SK-N-SH treated with all-trans-retinoic acid at 6 μM for 48 hours (cell line): ENCODE results near the gene SCNM1.

ENCODE experiments used
- ARNTL ChIP-seq: fragments of 450-650 bp; formaldehyde crosslinking; IDR thresholded peaks from 2 replicates; pipeline ENCODE4 v1.5.0; 2020; ENCODE audit warnings: low read depth, mild to moderate bottlenecking, moderate library complexity, borderline replicate concordance
- CSDC2 ChIP-seq: fragments of 250-450 bp; sonication (Bioruptor Pico); IDR thresholded peaks from 2 replicates; pipeline ENCODE4 v1.5.0; 2020; ENCODE audit warnings: mild to moderate bottlenecking, moderate library complexity
- OSR1 ChIP-seq: fragments of 250-450 bp; sonication (Bioruptor Pico); IDR thresholded peaks from 2 replicates; pipeline ENCODE4 v1.8.0; 2022; ENCODE audit warnings: moderate library complexity, mild to moderate bottlenecking, inconsistent platforms
- PPARA ChIP-seq: fragments of 250-450 bp; sonication (Bioruptor Pico); IDR thresholded peaks from 2 replicates; pipeline ENCODE4 v1.5.0; 2020; ENCODE audit warnings: mild to moderate bottlenecking, borderline replicate concordance
- RARB ChIP-seq: fragments of 250-450 bp; sonication (Bioruptor Pico); IDR thresholded peaks from 2 replicates; pipeline ENCODE4 v1.8.0; 2021; ENCODE audit warnings: mild to moderate bottlenecking, moderate library complexity
- TCF4 ChIP-seq: fragments of 250-450 bp; sonication (Bioruptor Pico); IDR thresholded peaks from 2 replicates; pipeline ENCODE4 v1.8.0; 2021; ENCODE audit warnings: mild to moderate bottlenecking, moderate library complexity, borderline replicate concordance
- TOX ChIP-seq: fragments of 250-450 bp; sonication (Bioruptor Pico); IDR thresholded peaks from 2 replicates; pipeline ENCODE4 v1.8.0; 2021; ENCODE audit warnings: mild to moderate bottlenecking, moderate library complexity, borderline replicate concordance
- ZFP30 ChIP-seq: fragments of 450-650 bp; formaldehyde crosslinking; IDR thresholded peaks from 2 replicates; pipeline ENCODE4 v1.5.0; 2022; ENCODE audit warnings: mild to moderate bottlenecking, moderate library complexity
- ZNF565 ChIP-seq: fragments of 450-650 bp; formaldehyde crosslinking; conservative IDR thresholded peaks from 2 replicates; pipeline ENCODE4 v1.5.0; 2020; ENCODE audit warnings: low read depth, mild to moderate bottlenecking, moderate library complexity
- TF ChIP-seq, protein P1 (sequence below): fragments of 250-450 bp; sonication (Bioruptor Pico); IDR thresholded peaks from 2 replicates; pipeline ENCODE4 v1.5.0; 2020; ENCODE audit warnings: mild to moderate bottlenecking, moderate library complexity
- TF ChIP-seq, protein P2 (sequence below): fragments of 250-450 bp; sonication (Bioruptor Pico); IDR thresholded peaks from 2 replicates; pipeline ENCODE4 v1.5.1; 2020; ENCODE audit warnings: low read depth, mild to moderate bottlenecking, moderate library complexity
- TF ChIP-seq, protein P3 (sequence below): fragments of 250-450 bp; sonication (Bioruptor Pico); IDR thresholded peaks from 2 replicates; pipeline ENCODE4 v1.8.0; 2020; ENCODE audit warnings: mild to moderate bottlenecking, moderate library complexity, borderline replicate concordance

DNA sequence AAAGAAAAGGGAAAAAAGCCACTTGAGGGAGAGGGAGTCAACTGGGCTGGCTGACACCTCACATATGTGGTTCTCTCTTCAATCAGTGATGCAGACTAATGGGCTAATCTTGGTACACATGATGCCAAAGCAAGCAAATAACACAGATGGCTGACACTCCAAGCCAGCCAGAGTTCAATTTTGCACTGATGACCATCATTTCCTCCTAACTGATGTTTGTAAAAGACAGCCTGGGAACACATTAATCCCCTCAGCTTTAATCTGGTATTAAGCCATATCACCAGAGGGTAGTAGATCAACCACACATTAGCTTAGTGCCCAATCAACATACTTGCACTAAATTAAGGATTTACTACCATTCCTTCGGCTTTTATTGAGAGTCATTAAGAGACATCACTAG lies 21.3 kb downstream of the SCNM1 start:
- TF ChIP-seq TCF4 (CRISPR knock-in tag) (no peak), CSDC2 (CRISPR knock-in tag) (no peak), ARNTL (CRISPR knock-in tag) (no peak), PPARA (no peak), RARB (CRISPR knock-in tag) (no peak), TOX (CRISPR knock-in tag) (no peak), ZNF565 (no peak), ZFP30 (no peak), OSR1 (CRISPR knock-in tag) (no peak)
- TF ChIP-seq, protein P1, sequence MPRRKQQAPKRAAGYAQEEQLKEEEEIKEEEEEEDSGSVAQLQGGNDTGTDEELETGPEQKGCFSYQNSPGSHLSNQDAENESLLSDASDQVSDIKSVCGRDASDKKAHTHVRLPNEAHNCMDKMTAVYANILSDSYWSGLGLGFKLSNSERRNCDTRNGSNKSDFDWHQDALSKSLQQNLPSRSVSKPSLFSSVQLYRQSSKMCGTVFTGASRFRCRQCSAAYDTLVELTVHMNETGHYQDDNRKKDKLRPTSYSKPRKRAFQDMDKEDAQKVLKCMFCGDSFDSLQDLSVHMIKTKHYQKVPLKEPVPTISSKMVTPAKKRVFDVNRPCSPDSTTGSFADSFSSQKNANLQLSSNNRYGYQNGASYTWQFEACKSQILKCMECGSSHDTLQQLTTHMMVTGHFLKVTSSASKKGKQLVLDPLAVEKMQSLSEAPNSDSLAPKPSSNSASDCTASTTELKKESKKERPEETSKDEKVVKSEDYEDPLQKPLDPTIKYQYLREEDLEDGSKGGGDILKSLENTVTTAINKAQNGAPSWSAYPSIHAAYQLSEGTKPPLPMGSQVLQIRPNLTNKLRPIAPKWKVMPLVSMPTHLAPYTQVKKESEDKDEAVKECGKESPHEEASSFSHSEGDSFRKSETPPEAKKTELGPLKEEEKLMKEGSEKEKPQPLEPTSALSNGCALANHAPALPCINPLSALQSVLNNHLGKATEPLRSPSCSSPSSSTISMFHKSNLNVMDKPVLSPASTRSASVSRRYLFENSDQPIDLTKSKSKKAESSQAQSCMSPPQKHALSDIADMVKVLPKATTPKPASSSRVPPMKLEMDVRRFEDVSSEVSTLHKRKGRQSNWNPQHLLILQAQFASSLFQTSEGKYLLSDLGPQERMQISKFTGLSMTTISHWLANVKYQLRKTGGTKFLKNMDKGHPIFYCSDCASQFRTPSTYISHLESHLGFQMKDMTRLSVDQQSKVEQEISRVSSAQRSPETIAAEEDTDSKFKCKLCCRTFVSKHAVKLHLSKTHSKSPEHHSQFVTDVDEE = no peak
- TF ChIP-seq, protein P2, sequence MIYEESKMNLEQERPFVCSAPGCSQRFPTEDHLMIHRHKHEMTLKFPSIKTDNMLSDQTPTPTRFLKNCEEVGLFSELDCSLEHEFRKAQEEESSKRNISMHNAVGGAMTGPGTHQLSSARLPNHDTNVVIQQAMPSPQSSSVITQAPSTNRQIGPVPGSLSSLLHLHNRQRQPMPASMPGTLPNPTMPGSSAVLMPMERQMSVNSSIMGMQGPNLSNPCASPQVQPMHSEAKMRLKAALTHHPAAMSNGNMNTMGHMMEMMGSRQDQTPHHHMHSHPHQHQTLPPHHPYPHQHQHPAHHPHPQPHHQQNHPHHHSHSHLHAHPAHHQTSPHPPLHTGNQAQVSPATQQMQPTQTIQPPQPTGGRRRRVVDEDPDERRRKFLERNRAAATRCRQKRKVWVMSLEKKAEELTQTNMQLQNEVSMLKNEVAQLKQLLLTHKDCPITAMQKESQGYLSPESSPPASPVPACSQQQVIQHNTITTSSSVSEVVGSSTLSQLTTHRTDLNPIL (CRISPR knock-in tag) = no peak
- TF ChIP-seq, protein P3, sequence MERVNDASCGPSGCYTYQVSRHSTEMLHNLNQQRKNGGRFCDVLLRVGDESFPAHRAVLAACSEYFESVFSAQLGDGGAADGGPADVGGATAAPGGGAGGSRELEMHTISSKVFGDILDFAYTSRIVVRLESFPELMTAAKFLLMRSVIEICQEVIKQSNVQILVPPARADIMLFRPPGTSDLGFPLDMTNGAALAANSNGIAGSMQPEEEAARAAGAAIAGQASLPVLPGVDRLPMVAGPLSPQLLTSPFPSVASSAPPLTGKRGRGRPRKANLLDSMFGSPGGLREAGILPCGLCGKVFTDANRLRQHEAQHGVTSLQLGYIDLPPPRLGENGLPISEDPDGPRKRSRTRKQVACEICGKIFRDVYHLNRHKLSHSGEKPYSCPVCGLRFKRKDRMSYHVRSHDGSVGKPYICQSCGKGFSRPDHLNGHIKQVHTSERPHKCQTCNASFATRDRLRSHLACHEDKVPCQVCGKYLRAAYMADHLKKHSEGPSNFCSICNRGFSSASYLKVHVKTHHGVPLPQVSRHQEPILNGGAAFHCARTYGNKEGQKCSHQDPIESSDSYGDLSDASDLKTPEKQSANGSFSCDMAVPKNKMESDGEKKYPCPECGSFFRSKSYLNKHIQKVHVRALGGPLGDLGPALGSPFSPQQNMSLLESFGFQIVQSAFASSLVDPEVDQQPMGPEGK = no peak
